HFF-Myc (cell line): ENCODE data around the gene RPN1.

Experiments
- DNase-seq: peaks from one replicate; pipeline ENCODE4 v3.0.0-alpha.2; 2011; ENCODE audit warnings: low read depth; ENCODE audit errors: extremely low read depth
- H3K4me3 ChIP-seq: replicated peaks from 2 replicates; pipeline ENCODE4 v1.5.1; 2011; ENCODE audit warnings: low read depth, mild to moderate bottlenecking, control low read depth, low read length
- TF ChIP-seq, protein P1 (sequence below): IDR thresholded peaks from 2 replicates; pipeline ENCODE4 v1.5.1; 2012; ENCODE audit warnings: mild to moderate bottlenecking, low read depth, low read length, control low read depth; ENCODE audit errors: missing control alignments

Gene RPN1

DNA sequence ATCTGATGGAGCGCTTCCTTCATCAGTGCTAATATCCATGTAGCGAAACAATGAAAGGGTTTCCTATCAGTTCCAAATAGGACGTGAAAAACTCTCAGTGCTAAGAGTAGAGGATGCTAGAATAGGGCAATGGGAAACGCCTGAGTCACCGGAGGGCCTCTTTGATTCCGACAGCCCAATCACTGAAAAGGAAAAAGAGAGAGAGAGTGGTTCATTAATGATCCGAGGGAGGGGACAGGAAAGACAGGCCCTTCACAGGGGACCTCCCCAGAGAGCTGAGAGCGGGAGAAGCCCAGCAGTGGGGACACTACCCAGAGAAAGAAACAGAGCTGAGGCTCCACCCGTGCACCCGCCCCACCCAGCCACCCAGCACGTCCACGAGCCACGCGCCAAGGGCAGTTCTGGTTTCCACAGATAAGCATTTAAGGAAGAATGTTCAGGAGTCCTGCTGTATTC is 76.9 kb downstream of the RPN1 start:
- TF ChIP-seq, protein P1, sequence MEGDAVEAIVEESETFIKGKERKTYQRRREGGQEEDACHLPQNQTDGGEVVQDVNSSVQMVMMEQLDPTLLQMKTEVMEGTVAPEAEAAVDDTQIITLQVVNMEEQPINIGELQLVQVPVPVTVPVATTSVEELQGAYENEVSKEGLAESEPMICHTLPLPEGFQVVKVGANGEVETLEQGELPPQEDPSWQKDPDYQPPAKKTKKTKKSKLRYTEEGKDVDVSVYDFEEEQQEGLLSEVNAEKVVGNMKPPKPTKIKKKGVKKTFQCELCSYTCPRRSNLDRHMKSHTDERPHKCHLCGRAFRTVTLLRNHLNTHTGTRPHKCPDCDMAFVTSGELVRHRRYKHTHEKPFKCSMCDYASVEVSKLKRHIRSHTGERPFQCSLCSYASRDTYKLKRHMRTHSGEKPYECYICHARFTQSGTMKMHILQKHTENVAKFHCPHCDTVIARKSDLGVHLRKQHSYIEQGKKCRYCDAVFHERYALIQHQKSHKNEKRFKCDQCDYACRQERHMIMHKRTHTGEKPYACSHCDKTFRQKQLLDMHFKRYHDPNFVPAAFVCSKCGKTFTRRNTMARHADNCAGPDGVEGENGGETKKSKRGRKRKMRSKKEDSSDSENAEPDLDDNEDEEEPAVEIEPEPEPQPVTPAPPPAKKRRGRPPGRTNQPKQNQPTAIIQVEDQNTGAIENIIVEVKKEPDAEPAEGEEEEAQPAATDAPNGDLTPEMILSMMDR: no peak
- H3K4me3 ChIP-seq: no peak overlapping the region
- DNase-seq: no peak

DNA sequence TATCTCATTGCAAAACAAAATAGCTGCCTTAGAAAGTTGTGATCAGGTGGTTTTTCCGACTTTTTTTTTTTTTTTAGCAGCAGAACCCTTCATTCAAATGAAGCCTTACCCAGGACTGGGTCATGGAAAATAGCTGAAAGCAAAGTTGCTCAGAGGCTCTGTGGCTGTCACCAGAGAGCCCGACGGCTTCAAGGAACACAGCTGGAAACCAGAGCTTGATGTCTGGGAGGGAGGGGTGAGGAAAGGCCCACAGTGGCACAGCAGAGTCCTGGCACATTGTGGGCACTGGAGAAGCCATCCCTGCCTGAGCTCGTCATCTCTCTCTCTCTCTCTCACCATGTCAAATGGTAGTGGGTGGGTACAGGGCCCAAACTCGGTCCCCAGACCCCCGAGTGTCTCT is 77.5 kb downstream of the RPN1 start:
- TF ChIP-seq, protein P1: no peak
- H3K4me3 ChIP-seq: no peak overlapping the region
- no peak for DNase-seq

DNA sequence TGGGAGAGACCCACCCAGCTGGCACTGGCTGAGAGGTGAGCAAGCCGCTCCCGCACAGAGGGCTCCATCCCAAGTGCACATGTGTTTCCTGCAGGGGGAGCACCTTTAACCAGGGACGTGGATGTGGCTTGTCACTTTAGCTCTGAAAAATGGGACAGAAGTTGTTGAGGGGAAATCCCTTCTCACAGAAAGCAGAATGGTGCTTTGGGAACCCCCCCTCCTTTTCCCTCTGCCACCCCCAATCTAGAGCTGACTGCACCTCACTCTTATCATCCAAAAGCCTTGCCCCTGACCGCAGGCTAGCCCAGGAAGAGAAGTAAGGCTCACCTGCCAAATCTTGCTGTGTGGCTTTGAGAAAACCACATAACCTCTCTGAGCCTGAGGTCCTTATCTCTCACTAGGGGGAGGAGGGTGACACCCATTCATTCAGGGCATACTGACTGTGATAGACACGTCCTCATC is 77.9 kb downstream of the RPN1 start:
- no peak for DNase-seq
- H3K4me3 ChIP-seq: no peak overlapping the region
- TF ChIP-seq, protein P1: peak; percentile 63

DNA sequence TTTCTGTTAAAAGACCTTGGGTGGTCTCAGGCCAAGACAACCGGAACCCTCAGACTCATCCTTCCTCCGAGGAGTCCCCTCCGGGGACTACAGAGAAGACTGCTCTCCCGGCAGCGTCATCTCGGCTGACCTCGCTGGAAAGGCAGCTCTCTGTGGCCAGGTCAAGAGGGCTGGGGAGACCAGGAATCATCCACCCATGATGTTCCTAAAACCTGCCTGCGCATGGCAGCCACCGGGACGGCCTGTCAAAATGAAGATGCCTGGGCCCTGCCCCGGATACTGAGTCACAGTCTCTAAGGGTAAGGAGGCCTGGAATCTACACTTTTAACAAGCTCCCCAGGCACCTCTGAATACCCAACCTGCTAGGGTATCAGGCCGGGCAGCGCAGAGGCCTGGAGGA is 78.6 kb downstream of the RPN1 start:
- TF ChIP-seq, protein P1: no peak
- no peak for DNase-seq
- H3K4me3 ChIP-seq: no peak overlapping the region
